ENCODE results near the gene AAK1.
"Not testable (repeated sequence)": the region's sequence is repeated elsewhere in the genome, so short reads cannot be mapped to it uniquely, and the experiment has no call there.

The AAK1 gene

DNA sequence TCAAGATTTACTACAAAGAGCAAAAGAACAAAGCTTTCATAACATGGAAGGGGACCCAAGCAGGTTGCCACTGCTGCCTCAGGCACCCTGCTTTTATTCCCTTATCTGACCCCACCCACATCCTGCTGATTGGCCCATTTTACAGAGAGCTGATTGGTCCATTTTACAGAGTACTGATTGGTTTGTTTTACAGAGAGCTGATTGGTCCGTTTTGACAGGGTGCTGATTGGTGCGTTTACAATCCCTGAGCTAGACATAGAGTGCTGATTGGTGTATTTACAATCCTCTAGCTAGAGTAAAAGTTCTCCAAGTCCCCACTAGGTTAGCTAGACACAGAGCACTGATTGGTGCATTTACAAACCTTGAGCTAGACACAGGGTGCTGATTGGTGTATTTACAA lies 204.0 kb downstream of the AAK1 start:
- DNase-seq: not testable (repeated sequence)

DNA sequence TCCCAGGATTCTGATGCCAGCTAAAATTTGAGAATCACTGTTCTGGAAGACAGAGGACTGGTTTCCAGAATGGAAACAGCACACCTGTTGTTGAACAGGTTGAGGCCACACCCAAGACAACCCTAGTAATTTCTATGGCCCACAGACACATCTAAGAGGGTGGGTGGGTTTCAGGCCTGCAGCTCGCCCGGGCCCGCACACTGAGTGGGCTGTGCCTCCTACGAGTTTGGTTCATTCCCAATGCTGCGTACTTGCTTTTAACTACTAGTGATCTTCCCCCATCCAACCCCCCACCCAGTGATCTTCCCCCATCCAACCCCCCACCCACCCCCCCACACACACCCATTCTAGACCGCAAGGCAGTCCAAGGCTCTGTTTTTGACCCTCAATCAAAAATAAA lies 205.0 kb downstream of the AAK1 start:
- no peak for DNase-seq

DNA sequence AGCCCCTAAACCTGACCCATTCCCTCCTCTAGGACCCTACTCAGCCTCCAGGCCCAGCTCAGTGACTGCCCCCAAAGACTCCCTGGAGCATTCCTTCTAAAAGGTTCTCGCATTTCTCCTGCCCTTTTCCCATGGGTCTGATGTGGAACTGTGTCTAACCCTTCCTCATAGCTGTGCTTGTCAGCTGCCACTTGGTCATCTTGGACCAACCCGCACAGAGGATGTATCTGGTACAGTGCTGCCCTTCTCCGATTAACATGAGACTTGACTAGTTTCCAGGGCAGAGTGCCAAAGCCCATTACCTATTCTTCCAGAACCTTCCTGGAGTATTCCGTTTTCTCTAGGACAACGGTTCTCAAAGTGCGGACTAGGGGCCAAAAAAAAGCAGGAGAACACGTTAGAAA lies 205.8 kb downstream of the AAK1 start:
- DNase-seq: no peak

DNA sequence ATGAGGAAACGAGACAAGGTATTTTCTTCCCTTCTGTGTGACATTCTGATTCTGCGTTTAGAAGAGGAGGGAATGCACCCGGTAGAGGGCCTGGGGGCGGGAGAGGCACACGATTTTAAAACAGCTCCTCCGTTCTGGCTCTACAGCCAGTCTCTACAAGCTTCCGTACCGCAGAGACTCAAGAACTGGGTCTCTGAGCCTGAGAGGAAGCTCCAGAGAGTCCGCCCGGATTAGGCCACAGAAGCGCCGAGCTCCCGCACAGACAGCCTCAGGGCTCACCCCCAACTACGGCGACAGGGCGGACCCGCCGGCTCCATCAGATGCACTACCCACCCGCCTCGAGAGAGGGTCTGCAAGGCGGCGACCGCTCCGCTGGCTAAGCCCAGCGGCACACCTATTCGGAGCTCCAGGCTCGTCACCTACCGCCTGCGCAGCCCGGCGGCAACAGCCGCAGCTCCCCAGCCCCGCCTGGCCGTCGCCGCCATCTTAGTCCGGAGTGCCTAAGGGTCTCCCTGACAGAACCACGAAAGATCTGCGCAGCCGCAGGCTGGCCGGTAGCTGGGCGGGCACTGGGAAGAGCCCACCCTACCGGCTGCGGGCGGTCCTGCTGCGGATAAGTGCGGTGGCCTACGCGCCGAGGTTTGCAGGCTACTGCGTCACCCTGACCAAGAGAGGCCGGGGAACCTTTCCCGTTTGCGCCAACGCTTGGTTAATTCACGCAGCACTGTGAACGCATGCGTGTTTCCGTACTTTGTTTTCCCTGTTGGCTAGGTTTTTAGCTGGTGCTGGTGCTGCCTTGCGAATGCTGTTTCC lies 206.4 kb downstream of the AAK1 start, which contains the start of gene NFU1:
NFU1 (minus strand) TSS at position 498 of the 813 bp plus-strand sequence; CDS start at position 485, 13 bp downstream.
- DNase-seq: peak; percentile 96

DNA sequence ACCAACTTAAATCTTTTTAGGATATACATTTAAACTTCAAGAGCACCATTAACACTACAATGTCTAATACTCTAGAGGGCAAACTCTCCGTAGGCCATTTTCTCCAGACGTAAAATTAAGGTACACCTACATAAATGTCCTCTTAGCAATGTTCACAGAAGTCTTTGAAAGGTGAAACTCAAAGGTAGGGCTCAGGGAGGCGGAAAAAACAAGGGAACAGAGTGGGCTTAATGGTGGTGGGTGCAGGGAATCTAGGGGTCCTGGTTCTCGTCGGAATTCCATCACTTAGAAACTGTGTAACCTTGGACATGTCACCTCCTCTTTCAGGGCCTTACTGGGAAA lies 207.0 kb downstream of the AAK1 start:
- no peak for DNase-seq

DNA sequence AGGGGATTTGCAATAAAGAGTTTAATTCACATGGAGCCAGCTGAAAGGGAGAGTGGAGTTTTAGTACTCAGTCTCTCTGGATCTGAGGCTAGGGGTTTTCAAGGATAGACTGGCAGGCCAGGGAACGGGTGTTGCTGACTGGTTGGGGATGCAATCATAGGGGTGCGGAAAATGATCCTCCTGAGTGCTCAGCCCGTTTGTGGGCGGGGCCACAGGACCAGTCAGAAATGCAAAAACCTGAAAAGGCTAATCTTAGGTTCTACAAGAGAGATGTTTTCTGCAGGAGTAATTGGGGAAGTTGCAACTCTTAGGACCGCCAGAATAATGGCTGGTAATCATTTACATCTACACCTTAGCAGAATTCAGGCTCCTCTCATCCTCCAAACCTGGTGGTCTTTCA lies 208.8 kb downstream of the AAK1 start:
- no peak for DNase-seq

DNA sequence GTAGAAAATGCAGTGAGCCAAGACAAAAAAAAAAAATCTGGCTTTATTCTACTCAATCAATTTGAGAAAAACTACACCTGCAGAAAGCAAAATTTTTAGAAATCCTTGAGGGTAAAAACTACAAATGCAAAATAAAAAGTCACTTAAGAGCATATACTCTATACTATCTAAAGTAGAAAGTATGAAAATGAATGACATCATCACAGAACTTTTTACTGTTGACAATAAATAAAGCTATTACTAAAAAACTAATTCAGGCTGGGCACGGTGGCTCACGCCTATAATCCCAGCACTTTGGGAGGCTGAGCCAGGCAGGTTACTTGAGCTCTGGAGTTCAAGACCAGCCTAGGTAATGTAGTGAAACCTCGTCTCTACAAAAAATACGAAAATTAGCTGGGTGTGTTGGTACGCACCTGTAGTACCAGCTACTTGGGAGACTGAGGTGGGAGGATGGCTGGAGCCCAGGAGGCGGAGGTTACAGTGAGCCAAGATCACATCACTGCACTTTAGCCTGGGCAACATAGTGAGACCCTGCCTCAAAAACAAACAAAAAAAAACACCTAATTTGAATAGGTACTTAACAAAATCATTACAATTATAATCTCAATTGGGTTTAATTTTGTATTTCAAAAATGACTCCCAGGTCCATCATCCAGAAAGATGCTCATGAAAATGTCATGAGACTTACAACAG lies 213.9 kb downstream of the AAK1 start:
- no peak for DNase-seq

DNA sequence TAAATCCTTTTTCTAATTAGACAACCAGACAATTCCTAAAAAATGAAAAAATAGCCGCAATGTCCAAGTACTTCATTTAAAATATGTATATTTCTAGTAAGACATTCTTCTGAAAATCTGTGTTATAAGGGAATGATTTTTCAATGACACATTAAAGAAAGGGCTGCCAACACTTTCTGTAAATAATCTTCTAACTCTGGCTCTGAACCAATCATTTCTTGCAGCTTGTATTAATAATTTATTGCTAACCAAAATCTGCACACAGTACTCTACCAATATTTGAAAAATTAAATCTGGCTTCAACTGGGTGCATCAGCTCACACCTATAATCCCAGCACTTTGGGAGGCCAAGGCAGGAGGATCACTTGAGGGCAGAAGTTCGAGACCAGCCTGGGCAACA lies 214.6 kb downstream of the AAK1 start:
- no peak for DNase-seq

DNA sequence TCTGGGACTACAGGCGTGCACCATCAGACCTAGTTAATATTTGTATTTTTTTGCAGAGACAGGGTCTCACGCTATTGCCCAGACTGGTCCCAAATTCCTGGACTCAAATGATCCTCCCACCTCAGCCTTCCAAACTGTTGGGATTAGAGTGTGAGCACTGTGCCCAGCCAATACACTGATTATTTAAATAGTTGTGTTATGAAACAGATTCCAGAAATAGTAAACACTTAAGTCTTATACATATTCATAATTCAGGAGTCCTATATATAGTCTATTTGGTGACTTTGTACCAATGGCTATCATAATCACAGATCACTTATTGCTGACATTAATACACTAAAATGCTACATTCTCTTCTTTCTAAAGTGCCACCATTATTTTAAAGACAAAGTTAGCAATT lies 219.1 kb downstream of the AAK1 start:
- no peak for DNase-seq

DNA sequence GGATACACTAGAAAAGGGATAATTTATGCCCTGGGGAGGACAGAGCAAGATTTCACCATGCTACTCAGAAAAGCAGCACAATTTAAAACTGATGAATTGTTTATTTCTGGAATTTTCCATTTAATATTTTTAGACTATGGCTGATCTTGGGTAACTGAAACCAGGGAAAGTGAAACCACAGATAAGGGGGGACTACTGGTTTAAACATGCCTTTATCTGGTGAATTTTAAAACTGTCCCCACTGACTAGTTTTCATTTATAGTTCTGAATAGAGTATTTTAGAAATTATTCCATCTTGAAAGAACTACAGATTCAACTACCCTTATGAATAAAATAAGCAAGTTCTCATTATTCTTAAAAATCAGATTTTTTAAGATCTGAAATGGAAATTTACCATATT lies 221.3 kb downstream of the AAK1 start:
- DNase-seq: no peak

DNA sequence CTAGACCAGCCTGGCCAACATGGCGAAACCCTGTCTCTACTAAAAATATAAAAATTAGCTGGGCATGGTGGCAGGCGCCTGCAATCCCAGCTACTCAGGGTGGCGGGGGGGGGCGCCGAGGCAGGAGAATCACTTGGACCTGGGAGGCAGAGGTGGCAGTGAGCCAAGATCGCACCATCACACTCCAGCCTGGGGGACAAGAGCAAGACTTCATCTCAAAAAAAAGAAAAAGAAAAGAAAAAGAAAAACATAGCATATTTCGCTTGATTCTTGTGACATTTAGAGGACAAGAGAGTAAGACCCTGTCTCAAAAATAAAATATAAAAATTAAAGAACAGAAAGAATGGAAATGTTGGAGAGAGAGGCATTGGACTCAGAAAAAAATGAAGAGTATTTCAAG lies 224.4 kb downstream of the AAK1 start:
- not testable (repeated sequence) for DNase-seq

DNA sequence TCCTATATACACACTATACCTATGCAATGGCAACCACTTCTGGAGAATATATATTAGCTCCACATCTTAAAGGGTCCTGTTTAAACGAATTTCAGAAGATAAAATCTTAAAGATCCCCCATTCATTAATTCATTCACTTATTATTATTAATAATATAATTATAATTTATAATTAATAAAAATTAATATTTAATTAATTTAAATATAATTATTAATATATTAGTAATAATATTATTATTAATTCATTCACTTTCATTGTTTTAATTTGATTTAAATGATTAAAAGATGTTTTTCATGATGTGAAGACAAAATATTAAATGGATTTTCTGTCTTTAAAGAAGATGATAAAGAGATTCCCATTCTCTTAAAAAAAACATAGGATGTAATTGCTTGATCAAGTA lies 227.4 kb downstream of the AAK1 start:
- DNase-seq: no peak

Measured in left hindlimb (tissue), 1 donor.